Measurements from ENCODE around the gene TGFBR3L.

Gene TGFBR3L

DNA sequence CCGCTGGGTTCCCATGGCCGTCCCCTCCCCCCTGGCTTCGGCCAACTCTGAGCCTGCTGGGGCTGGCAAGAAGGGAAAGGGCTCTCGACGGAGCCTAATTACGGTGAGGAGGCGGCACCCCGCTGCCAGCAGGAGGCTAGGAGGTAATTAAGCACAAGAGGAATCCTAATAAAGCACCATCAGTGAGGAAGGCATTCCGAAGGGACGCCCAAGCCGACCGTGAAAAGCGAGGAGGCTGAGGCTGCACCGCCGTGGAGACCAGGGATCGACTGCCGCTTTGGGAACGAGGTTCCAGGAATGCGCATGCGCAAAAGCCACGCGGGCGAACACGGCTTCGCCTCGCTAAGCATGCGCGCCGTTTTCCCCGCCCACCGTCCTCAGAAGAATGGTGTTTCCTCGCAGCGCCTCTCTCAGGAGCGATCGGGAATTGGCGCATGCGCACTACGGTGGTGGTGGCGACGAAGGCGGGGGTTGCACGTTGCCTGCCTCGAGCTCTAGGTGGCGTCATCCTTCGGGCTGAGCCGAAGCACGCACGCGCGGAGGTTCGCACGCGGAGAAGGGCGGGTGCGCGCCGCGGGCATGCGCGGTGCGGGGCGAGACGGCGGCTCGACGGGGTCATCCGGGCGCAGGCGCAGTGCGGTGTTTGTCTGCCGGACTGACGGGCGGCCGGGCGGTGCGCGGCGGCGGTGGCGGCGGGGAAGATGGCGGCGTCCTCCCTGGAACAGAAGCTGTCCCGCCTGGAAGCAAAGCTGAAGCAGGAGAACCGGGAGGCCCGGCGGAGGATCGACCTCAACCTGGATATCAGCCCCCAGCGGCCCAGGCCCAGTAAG, 11.2 kb upstream of the TGFBR3L start, which contains the start of gene MAP2K7 (continued):
- TF ChIP-seq, protein P1, sequence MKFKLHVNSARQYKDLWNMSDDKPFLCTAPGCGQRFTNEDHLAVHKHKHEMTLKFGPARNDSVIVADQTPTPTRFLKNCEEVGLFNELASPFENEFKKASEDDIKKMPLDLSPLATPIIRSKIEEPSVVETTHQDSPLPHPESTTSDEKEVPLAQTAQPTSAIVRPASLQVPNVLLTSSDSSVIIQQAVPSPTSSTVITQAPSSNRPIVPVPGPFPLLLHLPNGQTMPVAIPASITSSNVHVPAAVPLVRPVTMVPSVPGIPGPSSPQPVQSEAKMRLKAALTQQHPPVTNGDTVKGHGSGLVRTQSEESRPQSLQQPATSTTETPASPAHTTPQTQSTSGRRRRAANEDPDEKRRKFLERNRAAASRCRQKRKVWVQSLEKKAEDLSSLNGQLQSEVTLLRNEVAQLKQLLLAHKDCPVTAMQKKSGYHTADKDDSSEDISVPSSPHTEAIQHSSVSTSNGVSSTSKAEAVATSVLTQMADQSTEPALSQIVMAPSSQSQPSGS (tag by site-specific recombination; IDR thresholded peaks at IDR 0.05; ENCODE audit: low read depth), result peak; percentile 49; the same call in 1 of the 2 replicates
- TF ChIP-seq ZNF501 (tag by site-specific recombination; IDR thresholded peaks at IDR 0.05) (0 out of 2 replicates have a peak, but pooled peaks have one; percentile 27), EGR2 (tag by site-specific recombination; IDR thresholded peaks at IDR 0.05; ENCODE audit: low read depth) (peak; percentile 26; the same call in 1 of the 2 replicates), ZNF132 (tag by site-specific recombination; IDR thresholded peaks at IDR 0.05; ENCODE audit: borderline replicate concordance) (no peak), ZNF664 (tag by site-specific recombination; IDR thresholded peaks at IDR 0.05) (no peak), ZXDB (tag by site-specific recombination; IDR thresholded peaks at IDR 0.05) (peak; percentile 43; the same call in 1 of the 2 replicates), ZNF433 (tag by site-specific recombination; IDR thresholded peaks at IDR 0.05; ENCODE audit: low read depth) (no peak), KLF8 (tag by site-specific recombination; IDR thresholded peaks at IDR 0.05) (peak; percentile 33; the same call in 1 of the 2 replicates), PRDM1 (tag by site-specific recombination; IDR thresholded peaks at IDR 0.05) (no peak), ZBTB48 (tag by site-specific recombination; IDR thresholded peaks at IDR 0.05) (peak; percentile 95), ZIC2 (tag by site-specific recombination; IDR thresholded peaks at IDR 0.05) (peak; percentile 34; the same call in 1 of the 2 replicates), WT1 (tag by site-specific recombination; IDR thresholded peaks at IDR 0.05) (no peak), IKZF3 (tag by site-specific recombination; IDR thresholded peaks at IDR 0.05) (peak; percentile 79), BCL11A (tag by site-specific recombination; IDR thresholded peaks at IDR 0.05; ENCODE audit: low read depth) (no peak), ZNF571 (tag by site-specific recombination; IDR thresholded peaks at IDR 0.05) (no peak), ZNF629 (tag by site-specific recombination; IDR thresholded peaks at IDR 0.05) (0 out of 2 replicates have a peak, but pooled peaks have one; percentile 31), KLF9 (tag by site-specific recombination; IDR thresholded peaks at IDR 0.05; ENCODE audit: low read depth) (peak; percentile 27; the same call in 1 of the 2 replicates), ZNF76 (tag by site-specific recombination; IDR thresholded peaks at IDR 0.05; ENCODE audit: borderline replicate concordance, low read depth) (peak; percentile 34; the same call in 1 of the 2 replicates)
- TF ChIP-seq, protein P2, sequence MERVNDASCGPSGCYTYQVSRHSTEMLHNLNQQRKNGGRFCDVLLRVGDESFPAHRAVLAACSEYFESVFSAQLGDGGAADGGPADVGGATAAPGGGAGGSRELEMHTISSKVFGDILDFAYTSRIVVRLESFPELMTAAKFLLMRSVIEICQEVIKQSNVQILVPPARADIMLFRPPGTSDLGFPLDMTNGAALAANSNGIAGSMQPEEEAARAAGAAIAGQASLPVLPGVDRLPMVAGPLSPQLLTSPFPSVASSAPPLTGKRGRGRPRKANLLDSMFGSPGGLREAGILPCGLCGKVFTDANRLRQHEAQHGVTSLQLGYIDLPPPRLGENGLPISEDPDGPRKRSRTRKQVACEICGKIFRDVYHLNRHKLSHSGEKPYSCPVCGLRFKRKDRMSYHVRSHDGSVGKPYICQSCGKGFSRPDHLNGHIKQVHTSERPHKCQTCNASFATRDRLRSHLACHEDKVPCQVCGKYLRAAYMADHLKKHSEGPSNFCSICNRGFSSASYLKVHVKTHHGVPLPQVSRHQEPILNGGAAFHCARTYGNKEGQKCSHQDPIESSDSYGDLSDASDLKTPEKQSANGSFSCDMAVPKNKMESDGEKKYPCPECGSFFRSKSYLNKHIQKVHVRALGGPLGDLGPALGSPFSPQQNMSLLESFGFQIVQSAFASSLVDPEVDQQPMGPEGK (tag by site-specific recombination; IDR thresholded peaks at IDR 0.05), result 0 out of 2 replicates have a peak, but pooled peaks have one; percentile 30
- TF ChIP-seq, protein P3, sequence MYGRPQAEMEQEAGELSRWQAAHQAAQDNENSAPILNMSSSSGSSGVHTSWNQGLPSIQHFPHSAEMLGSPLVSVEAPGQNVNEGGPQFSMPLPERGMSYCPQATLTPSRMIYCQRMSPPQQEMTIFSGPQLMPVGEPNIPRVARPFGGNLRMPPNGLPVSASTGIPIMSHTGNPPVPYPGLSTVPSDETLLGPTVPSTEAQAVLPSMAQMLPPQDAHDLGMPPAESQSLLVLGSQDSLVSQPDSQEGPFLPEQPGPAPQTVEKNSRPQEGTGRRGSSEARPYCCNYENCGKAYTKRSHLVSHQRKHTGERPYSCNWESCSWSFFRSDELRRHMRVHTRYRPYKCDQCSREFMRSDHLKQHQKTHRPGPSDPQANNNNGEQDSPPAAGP (tag by site-specific recombination; IDR thresholded peaks at IDR 0.05), result peak; percentile 73; the same call in 1 of the 2 replicates
- TF ChIP-seq, protein P4, sequence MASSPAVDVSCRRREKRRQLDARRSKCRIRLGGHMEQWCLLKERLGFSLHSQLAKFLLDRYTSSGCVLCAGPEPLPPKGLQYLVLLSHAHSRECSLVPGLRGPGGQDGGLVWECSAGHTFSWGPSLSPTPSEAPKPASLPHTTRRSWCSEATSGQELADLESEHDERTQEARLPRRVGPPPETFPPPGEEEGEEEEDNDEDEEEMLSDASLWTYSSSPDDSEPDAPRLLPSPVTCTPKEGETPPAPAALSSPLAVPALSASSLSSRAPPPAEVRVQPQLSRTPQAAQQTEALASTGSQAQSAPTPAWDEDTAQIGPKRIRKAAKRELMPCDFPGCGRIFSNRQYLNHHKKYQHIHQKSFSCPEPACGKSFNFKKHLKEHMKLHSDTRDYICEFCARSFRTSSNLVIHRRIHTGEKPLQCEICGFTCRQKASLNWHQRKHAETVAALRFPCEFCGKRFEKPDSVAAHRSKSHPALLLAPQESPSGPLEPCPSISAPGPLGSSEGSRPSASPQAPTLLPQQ (tag by site-specific recombination; IDR thresholded peaks at IDR 0.05), result peak; percentile 59
- TF ChIP-seq, protein P5, sequence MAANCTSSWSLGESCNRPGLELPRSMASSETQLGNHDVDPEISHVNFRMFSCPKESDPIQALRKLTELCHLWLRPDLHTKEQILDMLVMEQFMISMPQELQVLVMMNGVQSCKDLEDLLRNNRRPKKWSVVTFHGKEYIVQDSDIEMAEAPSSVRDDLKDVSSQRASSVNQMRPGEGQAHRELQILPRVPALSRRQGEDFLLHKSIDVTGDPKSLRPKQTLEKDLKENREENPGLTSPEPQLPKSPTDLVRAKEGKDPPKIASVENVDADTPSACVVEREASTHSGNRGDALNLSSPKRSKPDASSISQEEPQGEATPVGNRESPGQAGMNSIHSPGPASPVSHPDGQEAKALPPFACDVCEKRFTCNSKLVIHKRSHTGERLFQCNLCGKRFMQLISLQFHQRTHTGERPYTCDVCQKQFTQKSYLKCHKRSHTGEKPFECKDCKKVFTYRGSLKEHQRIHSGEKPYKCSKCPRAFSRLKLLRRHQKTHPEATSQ (tag by site-specific recombination; IDR thresholded peaks at IDR 0.05), result 0 out of 2 replicates have a peak, but pooled peaks have one; percentile 55
